ENCODE measurements around the gene CAMTA2. TPM values are rescaled to one million over a fixed set of nuclear protein-coding genes. Genes with fewer than 3 reads are reported as not detected.

The CAMTA2 gene
- total RNA-seq, 4 donors from 2014 or later = 11.4 to 27.7 (median 21.4) TPM

- no peak for TF ChIP-seq CTCF (IDR thresholded peaks at IDR 0.05)
- no peak for DNase-seq (ENCODE audit: low spot score)
- no peak for ATAC-seq (ENCODE audit: low FRiP score)
These were observed 67.9 kb downstream of the CAMTA2 start for GRCh38 chr17:4919511-4920047.

Small RNA genes within 50 kb of the gene (small RNA-seq; reads per million reads assigned to genes)
- gene MIR6864 (not detected), gene MIR6865 (not detected)

Other genes with a start within 250 kb of the CAMTA2 start
- gene ZMYND15, start 247.8 kb downstream of the CAMTA2 start, total RNA-seq = 1 to 10 TPM in 2 of 4 donors, under 1 TPM in 1, not detected in 1; 0.46 to 4.1 (median 1.9) TPM
- gene CXCL16, start 247.7 kb downstream of the CAMTA2 start, total RNA-seq = 10 to 100 TPM; 16.6 to 92.1 (median 26.5) TPM
- not detected for gene TM4SF5, start 215.8 kb downstream of the CAMTA2 start, total RNA-seq
- 10 to 100 TPM in 1 of 4 donors, 1 to 10 TPM in 3; 2.1 to 13.1 (median 8.4) TPM for gene VMO1, start 201.3 kb downstream of the CAMTA2 start, total RNA-seq
- not detected for gene GLTPD2, start 198.7 kb downstream of the CAMTA2 start, total RNA-seq
- 100 to 1,000 TPM; 109 to 164 (median 150) TPM for gene PSMB6, start 191.5 kb downstream of the CAMTA2 start, total RNA-seq
- 10 to 100 TPM; 20.8 to 29.2 (median 24.3) TPM for gene PLD2, start 180.5 kb downstream of the CAMTA2 start, total RNA-seq
- gene MINK1, start 154.3 kb downstream of the CAMTA2 start, total RNA-seq = 10 to 100 TPM; 24.4 to 57.8 (median 31.9) TPM
- gene C17orf107, start 88.1 kb downstream of the CAMTA2 start, total RNA-seq = 1 to 10 TPM in 3 of 4 donors, under 1 TPM in 1; 0.63 to 8.4 (median 3.3) TPM
- 1 to 10 TPM in 3 of 4 donors, under 1 TPM in 1; 0.50 to 3.6 (median 1.5) TPM for gene CHRNE, start 84.6 kb downstream of the CAMTA2 start, total RNA-seq
- gene GP1BA, start 55.4 kb downstream of the CAMTA2 start, total RNA-seq = not detected
- 10 to 100 TPM; 38.9 to 74.2 (median 47.1) TPM for gene SLC25A11, start 47.6 kb downstream of the CAMTA2 start, total RNA-seq
- 10 to 100 TPM; 24.5 to 34.4 (median 32.0) TPM for gene RNF167, start 47.4 kb downstream of the CAMTA2 start, total RNA-seq
- gene PFN1, start 39.1 kb downstream of the CAMTA2 start, total RNA-seq = 100 to 1,000 TPM; 444 to 699 (median 616) TPM
- 1 to 10 TPM; 2.8 to 5.3 (median 3.3) TPM for gene ENO3, start 36.6 kb downstream of the CAMTA2 start, total RNA-seq
- 10 to 100 TPM; 45.3 to 71.0 (median 47.5) TPM for gene SPAG7, start 19.9 kb downstream of the CAMTA2 start, total RNA-seq
- 1 to 10 TPM in 3 of 4 donors, not detected in 1; 1.0 to 1.4 (median 1.3) TPM for gene INCA1, start 9.8 kb upstream of the CAMTA2 start, total RNA-seq
- gene KIF1C, start 10.3 kb upstream of the CAMTA2 start, total RNA-seq = 10 to 100 TPM; 64.5 to 92.5 (median 76.4) TPM
- not detected for gene SLC52A1, start 47.8 kb upstream of the CAMTA2 start, total RNA-seq
- gene ZFP3, start 90.8 kb upstream of the CAMTA2 start, total RNA-seq = 1 to 10 TPM; 3.1 to 6.6 (median 3.9) TPM
- 10 to 100 TPM in 1 of 4 donors, 1 to 10 TPM in 3; 3.8 to 14.3 (median 6.5) TPM for gene ZNF232, start 124.2 kb upstream of the CAMTA2 start, total RNA-seq
- gene USP6, start 128.4 kb upstream of the CAMTA2 start, total RNA-seq = 1 to 10 TPM in 1 of 4 donors, under 1 TPM in 2, not detected in 1; 0.06 to 3.8 (median 0.24) TPM
- gene ZNF594, start 204.2 kb upstream of the CAMTA2 start, total RNA-seq = 10 to 100 TPM in 1 of 4 donors, 1 to 10 TPM in 3; 7.0 to 21.6 (median 8.9) TPM
- gene SCIMP, start 247.2 kb upstream of the CAMTA2 start, total RNA-seq = 10 to 100 TPM in 1 of 4 donors, 1 to 10 TPM in 3; 4.1 to 10.4 (median 5.3) TPM